ENCODE results near the gene LYAR.

DNA sequence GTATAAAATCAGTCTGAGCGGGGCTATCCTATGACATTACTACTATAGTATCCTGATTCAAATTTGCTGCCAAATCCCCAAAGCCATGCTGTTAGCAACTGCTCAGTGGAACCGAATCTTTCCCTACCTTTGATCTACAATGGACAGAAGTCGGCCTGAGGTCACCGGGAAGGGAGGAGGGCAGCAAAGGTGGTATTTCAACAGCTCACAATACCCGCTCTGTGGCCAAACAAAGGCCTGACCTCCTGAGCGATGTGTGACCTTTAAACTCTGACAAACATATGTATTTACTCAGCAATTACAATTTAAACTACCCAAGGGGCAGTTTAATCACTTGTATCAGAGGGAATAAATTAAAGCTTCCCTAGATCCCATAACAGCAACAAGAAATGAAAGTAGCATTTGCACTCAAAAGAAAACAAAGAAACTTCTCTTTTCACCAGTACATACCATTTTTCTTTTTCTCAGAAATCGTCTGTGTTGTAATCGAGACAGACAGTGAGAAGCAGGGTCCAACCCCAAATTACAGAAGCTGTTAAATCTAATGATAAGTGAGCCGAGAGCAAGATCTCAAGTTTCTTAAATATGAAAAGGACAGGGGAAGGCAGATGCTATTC is 30.4 kb downstream of the LYAR start:
- TF ChIP-seq, protein P1, sequence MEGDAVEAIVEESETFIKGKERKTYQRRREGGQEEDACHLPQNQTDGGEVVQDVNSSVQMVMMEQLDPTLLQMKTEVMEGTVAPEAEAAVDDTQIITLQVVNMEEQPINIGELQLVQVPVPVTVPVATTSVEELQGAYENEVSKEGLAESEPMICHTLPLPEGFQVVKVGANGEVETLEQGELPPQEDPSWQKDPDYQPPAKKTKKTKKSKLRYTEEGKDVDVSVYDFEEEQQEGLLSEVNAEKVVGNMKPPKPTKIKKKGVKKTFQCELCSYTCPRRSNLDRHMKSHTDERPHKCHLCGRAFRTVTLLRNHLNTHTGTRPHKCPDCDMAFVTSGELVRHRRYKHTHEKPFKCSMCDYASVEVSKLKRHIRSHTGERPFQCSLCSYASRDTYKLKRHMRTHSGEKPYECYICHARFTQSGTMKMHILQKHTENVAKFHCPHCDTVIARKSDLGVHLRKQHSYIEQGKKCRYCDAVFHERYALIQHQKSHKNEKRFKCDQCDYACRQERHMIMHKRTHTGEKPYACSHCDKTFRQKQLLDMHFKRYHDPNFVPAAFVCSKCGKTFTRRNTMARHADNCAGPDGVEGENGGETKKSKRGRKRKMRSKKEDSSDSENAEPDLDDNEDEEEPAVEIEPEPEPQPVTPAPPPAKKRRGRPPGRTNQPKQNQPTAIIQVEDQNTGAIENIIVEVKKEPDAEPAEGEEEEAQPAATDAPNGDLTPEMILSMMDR (IDR thresholded peaks at IDR 0.05; ENCODE audit: insufficient read depth, low read depth, low read length), result no peak
- TF ChIP-seq EZH2 (IDR thresholded peaks at IDR 0.05; ENCODE audit: insufficient read depth, low read length), result no peak

All from astrocyte (in vitro differentiated cells and primary cell).